ENCODE measurements around the gene CEP350. TPM values are rescaled to one million over a fixed set of nuclear protein-coding genes. Genes with fewer than 3 reads are reported as not detected.

CEP350 gene
- total RNA-seq, 1 donor from 2014 or later = 42.2 TPM

- H3K27ac Mint-ChIP-seq (ENCODE audit: unreplicated experiment) = no peak overlapping the region
- H3K27me3 Mint-ChIP-seq (ENCODE audit: unreplicated experiment) = no peaks in the 10 kb centered on the region
- no peaks in the 10 kb centered on the region for H3K9me3 Mint-ChIP-seq (ENCODE audit: unreplicated experiment)
- peaks cover 55% of the 10 kb centered on the region for H3K36me3 Mint-ChIP-seq (ENCODE audit: unreplicated experiment)
- TF ChIP-seq CTCF (IDR thresholded peaks at IDR 0.05) = no peak
- no peak for DNase-seq (ENCODE audit: extremely low spot score, unreplicated experiment)
- no peaks in the 10 kb centered on the region for H3K4me1 Mint-ChIP-seq (ENCODE audit: unreplicated experiment)
- H3K4me3 Mint-ChIP-seq (ENCODE audit: unreplicated experiment) = no peak overlapping the region
Measured at GRCh38 chr1:180020017-180020416, 65.4 kb downstream of the CEP350 start.

- Mint-ChIP-seq H3K4me1 (ENCODE audit: unreplicated experiment) (peaks cover 29% of the 10 kb centered on the region), H3K9me3 (ENCODE audit: unreplicated experiment) (no peaks in the 10 kb centered on the region), H3K4me3 (ENCODE audit: unreplicated experiment) (no peak overlapping the region), H3K27me3 (ENCODE audit: unreplicated experiment) (no peaks in the 10 kb centered on the region), H3K36me3 (ENCODE audit: unreplicated experiment) (peaks cover 32% of the 10 kb centered on the region), H3K27ac (ENCODE audit: unreplicated experiment) (peak overlapping the region; percentile 40)
- DNase-seq (ENCODE audit: extremely low spot score, unreplicated experiment) = no peak
- TF ChIP-seq CTCF (IDR thresholded peaks at IDR 0.05) = no peak
Measured at GRCh38 chr1:180026556-180026955, 71.9 kb downstream of the CEP350 start.

GRCh38 chr1:180027949-180028445 lies 73.4 kb downstream of the CEP350 start:
- H3K27me3 Mint-ChIP-seq (ENCODE audit: unreplicated experiment) = no peaks in the 10 kb centered on the region
- TF ChIP-seq CTCF (IDR thresholded peaks at IDR 0.05) = no peak
- H3K4me3 Mint-ChIP-seq (ENCODE audit: unreplicated experiment) = no peak overlapping the region
- H3K4me1 Mint-ChIP-seq (ENCODE audit: unreplicated experiment) = peaks cover 37% of the 10 kb centered on the region
- peaks cover 20% of the 10 kb centered on the region for H3K36me3 Mint-ChIP-seq (ENCODE audit: unreplicated experiment)
- DNase-seq (ENCODE audit: extremely low spot score, unreplicated experiment) = no peak
- no peaks in the 10 kb centered on the region for H3K9me3 Mint-ChIP-seq (ENCODE audit: unreplicated experiment)
- H3K27ac Mint-ChIP-seq (ENCODE audit: unreplicated experiment) = peak overlapping the region; percentile 79

GRCh38 chr1:180028864-180029263 lies 74.3 kb downstream of the CEP350 start:
- no peak overlapping the region for H3K4me3 Mint-ChIP-seq (ENCODE audit: unreplicated experiment)
- peak; percentile 28 for TF ChIP-seq CTCF (IDR thresholded peaks at IDR 0.05)

GRCh38 chr1:180029524-180030135 lies 75.0 kb downstream of the CEP350 start:
- H3K9me3 Mint-ChIP-seq (ENCODE audit: unreplicated experiment) = no peaks in the 10 kb centered on the region
- DNase-seq (ENCODE audit: extremely low spot score, unreplicated experiment) = no peak
- TF ChIP-seq CTCF (IDR thresholded peaks at IDR 0.05) = no peak
- peaks cover 52% of the 10 kb centered on the region for H3K4me1 Mint-ChIP-seq (ENCODE audit: unreplicated experiment)
- H3K27me3 Mint-ChIP-seq (ENCODE audit: unreplicated experiment) = no peaks in the 10 kb centered on the region
- H3K4me3 Mint-ChIP-seq (ENCODE audit: unreplicated experiment) = no peak overlapping the region
- H3K36me3 Mint-ChIP-seq (ENCODE audit: unreplicated experiment) = peaks cover 14% of the 10 kb centered on the region
- no peak overlapping the region for H3K27ac Mint-ChIP-seq (ENCODE audit: unreplicated experiment)

More at GRCh38 chr1:180028864-180029263, 74.3 kb downstream of the CEP350 start:
- Mint-ChIP-seq H3K9me3 (ENCODE audit: unreplicated experiment) (no peaks in the 10 kb centered on the region), H3K27ac (ENCODE audit: unreplicated experiment) (peak overlapping the region; percentile 79), H3K4me1 (ENCODE audit: unreplicated experiment) (peaks cover 44% of the 10 kb centered on the region), H3K36me3 (ENCODE audit: unreplicated experiment) (peaks cover 15% of the 10 kb centered on the region), H3K27me3 (ENCODE audit: unreplicated experiment) (no peaks in the 10 kb centered on the region)
- no peak for DNase-seq (ENCODE audit: extremely low spot score, unreplicated experiment)

All from osteocyte (in vitro differentiated cells).